K562 (cell line): Measurements from ENCODE around the gene ASB18. TPM values are rescaled to one million over a fixed set of nuclear protein-coding genes. Genes with fewer than 3 reads are reported as not detected.

Source experiments
- ATAC-seq: fragments of 200-7000 bp; cut with Tn5 transposase; 3 replicates; pipeline ENCODE4 v1.9.1; 2020; ENCODE audit warnings: moderate library complexity
- BruUV-seq: library from RNA; stranded (reverse); fragments of 400-500 nt; replicated peaks from 2 replicates; lab custom pipeline; 2021; lab: Mats Ljungman, UMichigan
- CTCF ChIA-PET: fragments of 300-600 bp; formaldehyde crosslinking; extraction: SDS; loops from one replicate; lab custom pipeline; 2021; ENCODE audit warnings: low intra/inter-chr PET ratio; lab: Yijun Ruan, JAX
- POLR2A ChIA-PET: fragments of 300-600, 350-650 bp; sonication (Branson Sonifier 250); formaldehyde crosslinking; extraction: SDS; loops from one replicate; lab custom pipeline; 2021; ENCODE audit warnings: antibody characterized with exemption, inconsistent platforms; lab: Yijun Ruan, JAX
- DNase-seq, 4 experiments: peaks; one replicate each; pipeline versions ENCODE4 v3.0.0 to v3.0.0-alpha.2; 2011 to 2018; ENCODE audit warnings: low spot score in 3 of 4, mixed read lengths in 3 of 4; ENCODE audit errors: extremely low read depth in 1 of 4
- FAIRE-seq: peaks from 2 replicates; lab custom pipeline; 2011; peaks lifted over from hg19 to GRCh38; lab: Jason Lieb, UNC
- H2AFZ ChIP-seq: 2 replicates; pipeline ENCODE4 v1.6.0; 2011; ENCODE audit warnings: low read depth, low read length, control low read depth, inconsistent platforms
- H3K27ac ChIP-seq: fragments of 200-600 bp; 3 replicates; pipeline ENCODE4 v1.8.0; 2011; ENCODE audit warnings: low read depth, mild to moderate bottlenecking, control low read depth, inconsistent platforms, low read length, moderate library complexity, mixed read lengths; ENCODE audit errors: extremely low read depth
- H3K27me3 ChIP-seq, 2 experiments: fragments of 300-600 bp in 1 of 2; 2 replicates in 1 of 2; 3 replicates in 1 of 2; pipeline versions ENCODE4 v1.6.0 to v1.8.0; 2011; ENCODE audit warnings: inconsistent platforms in 2 of 2, low read length in 2 of 2, mild to moderate bottlenecking in 1 of 2, mixed read lengths in 1 of 2, moderate library complexity in 1 of 2; ENCODE audit not compliant: control insufficient read depth in 2 of 2, insufficient read depth in 2 of 2
- H3K36me3 ChIP-seq: fragments of 300-600 bp; 3 replicates; pipeline ENCODE4 v1.8.0; 2011; ENCODE audit warnings: mild to moderate bottlenecking, low read length, inconsistent platforms; ENCODE audit not compliant: control insufficient read depth, insufficient read depth
- H3K4me1 ChIP-seq, 2 experiments: fragments of 200-600 bp in 1 of 2; replicated peaks in 1 of 2; 2 replicates in 1 of 2; 3 replicates in 1 of 2; pipeline versions ENCODE4 v1.5.1 to v1.8.0; 2011; ENCODE audit warnings: inconsistent platforms in 2 of 2, low read length in 2 of 2, mild to moderate bottlenecking in 1 of 2, mixed read lengths in 1 of 2, moderate library complexity in 1 of 2; ENCODE audit not compliant: control insufficient read depth in 2 of 2, insufficient read depth in 2 of 2
- H3K4me2 ChIP-seq: 2 replicates; pipeline ENCODE4 v1.6.1; 2011; ENCODE audit warnings: low read length, control low read depth, inconsistent platforms, mixed read lengths; ENCODE audit not compliant: insufficient read depth
- H3K4me3 ChIP-seq: fragments of 200-600 bp; sonication (generic), shearing (Covaris generic); 2 replicates; pipeline ENCODE4 v1.5.1; 2016; ENCODE audit warnings: control low read depth, inconsistent platforms
- H3K79me2 ChIP-seq: fragments of 200-600 bp; 3 replicates; pipeline ENCODE4 v1.8.0; 2011; ENCODE audit warnings: low read length, inconsistent platforms; ENCODE audit not compliant: control insufficient read depth, insufficient read depth
- H3K9ac ChIP-seq, 2 experiments: 2 replicates each; pipeline versions ENCODE4 v1.6.0 to v1.6.1; 2011; ENCODE audit warnings: low read depth in 2 of 2, low read length in 2 of 2, control low read depth in 1 of 2, inconsistent platforms in 1 of 2, mild to moderate bottlenecking in 1 of 2, mixed read lengths in 1 of 2; ENCODE audit not compliant: insufficient read depth in 1 of 2
- H3K9me1 ChIP-seq: one replicate; pipeline ENCODE4 v1.6.0; 2011; ENCODE audit warnings: inconsistent platforms, mild to moderate bottlenecking, low read length, moderate library complexity; ENCODE audit not compliant: control insufficient read depth, insufficient read depth
- H3K9me3 ChIP-seq: replicated peaks from 2 replicates; pipeline ENCODE4 v1.5.1; 2011; ENCODE audit warnings: low read depth, low read length, inconsistent platforms; ENCODE audit not compliant: control insufficient read depth, insufficient read depth
- H4K20me1 ChIP-seq: replicated peaks from 2 replicates; pipeline ENCODE4 v1.6.1; 2011; ENCODE audit warnings: low read length, inconsistent platforms, mixed read lengths; ENCODE audit not compliant: control insufficient read depth, insufficient read depth
- BCLAF1 ChIP-seq, 2 experiments: fragments of 450-650 bp in 1 of 2; IDR thresholded peaks; 2 replicates each; pipeline ENCODE4 v1.6.1; 2011 to 2017; ENCODE audit warnings: low read depth in 2 of 2, antibody characterized with exemption in 1 of 2, borderline replicate concordance in 1 of 2, low read length in 1 of 2, mild to moderate bottlenecking in 1 of 2, mixed read lengths in 1 of 2; ENCODE audit not compliant: control insufficient read depth in 1 of 2
- BRD9 ChIP-seq: fragments of 450-650 bp; IDR thresholded peaks from 2 replicates; pipeline ENCODE4 v1.6.1; 2018; ENCODE audit warnings: low read depth; ENCODE audit not compliant: partially characterized antibody
- CBX2 ChIP-seq: fragments of 200-600 bp; sonication (generic); IDR thresholded peaks from one replicate; pipeline ENCODE4 v1.6.1; 2012; ENCODE audit warnings: mild to moderate bottlenecking, low read length, inconsistent platforms; ENCODE audit not compliant: insufficient read depth, poor library complexity, severe bottlenecking
- MITF ChIP-seq: IDR thresholded peaks from 2 replicates; pipeline ENCODE4 v1.6.1; 2014; ENCODE audit warnings: antibody characterized with exemption
- MTF1 ChIP-seq: fragments of 250-450 bp; sonication (Bioruptor Pico); IDR thresholded peaks from 2 replicates; pipeline ENCODE4 v1.9.0; 2021; ENCODE audit warnings: moderate library complexity, mild to moderate bottlenecking, inconsistent platforms, borderline replicate concordance
- MXI1 ChIP-seq: IDR thresholded peaks from 2 replicates; pipeline ENCODE4 v1.6.1; 2011; ENCODE audit warnings: low read depth, mild to moderate bottlenecking, improper control_type of control experiment, low read length
- RBM17 ChIP-seq: fragments of 200-400 bp; formaldehyde crosslinking; IDR thresholded peaks from 2 replicates; pipeline ENCODE4 v1.6.1; 2017; ENCODE audit warnings: low read depth, mild to moderate bottlenecking, low read length, borderline replicate concordance
- RHOXF2B ChIP-seq: fragments of 250-450 bp; sonication (Bioruptor Pico); conservative IDR thresholded peaks from 2 replicates; pipeline ENCODE4 v1.5.1; 2021
- XRCC4 ChIP-seq: IDR thresholded peaks from one replicate; pipeline ENCODE4 v1.6.1; 2011; ENCODE audit not compliant: insufficient read depth, insufficient read length; ENCODE audit errors: extremely low read depth
- ZFX ChIP-seq: sonication (generic); formaldehyde crosslinking; IDR thresholded peaks from 2 replicates; pipeline ENCODE4 v1.8.0; 2022; ENCODE audit warnings: mild to moderate bottlenecking, missing genetic modification reagents, moderate library complexity
- ZNF24 ChIP-seq: fragments of 450-650 bp; IDR thresholded peaks from 2 replicates; pipeline ENCODE4 v1.6.1; 2016
- ZNF583 ChIP-seq: fragments of 250-450 bp; sonication (Bioruptor Pico); IDR thresholded peaks from 2 replicates; pipeline ENCODE4 v1.4.0; 2020
- ZNF586 ChIP-seq: fragments of 450-650 bp; formaldehyde crosslinking; conservative IDR thresholded peaks from 2 replicates; pipeline ENCODE4 v1.4.0; 2020; ENCODE audit warnings: mild to moderate bottlenecking, moderate library complexity
- WGBS: fragments of 100-300 bp; shearing (Covaris generic); methylation state at CpG from one replicate; pipeline ENCODE4 v1.1.6; 2016; ENCODE audit warnings: low coverage, mixed read lengths; ENCODE audit not compliant: insufficient coverage; ENCODE audit errors: missing lambda C conversion rate; 5-methylcytosine and 5-hydroxymethylcytosine counted together
- in situ Hi-C: fragments of 300-500 bp; cut with MboI; formaldehyde crosslinking; loops from 4 replicates; pipeline ENCODE4 v1.15.0; 2018; ENCODE audit warnings: inconsistent platforms, mixed read lengths
- intact Hi-C: fragments of 100-400 bp; cut with micrococcal nuclease; formaldehyde crosslinking; loops from 2 replicates; pipeline ENCODE4 v1.14.2; 2022
- polyA plus RNA-seq, 8 experiments: library from polyadenylated mRNA; depleted of rRNA in 4 of 8; stranded (reverse) in 5 of 8; unstranded in 3 of 8; fragments of >200 nt; fragmentation: Nextera tagmentation in 2 of 8; fragmentation: Illumina TruSeq in 1 of 8; extraction: Ambion mirVana in 2 of 8; extraction: Trizol in 1 of 8; gene quantifications; 2 replicates each; pipeline versions ENCODE4 v1.2.1 to v1.2.3, GENCODE V29; 2011 to 2014; ENCODE audit warnings: inconsistent platforms in 1 of 8, missing spikeins in 1 of 8
- total RNA-seq, 7 experiments: library from RNA; depleted of rRNA in 6 of 7; stranded (reverse); fragments of >200 nt in 6 of 7; fragmentation: Illumina TruSeq in 2 of 7; extraction: Trizol in 2 of 7; gene quantifications; 2 replicates each; pipeline versions ENCODE4 v1.2.1 to v1.2.3, GENCODE V29; 2011 to 2021; ENCODE audit warnings: low replicate concordance in 1 of 7

ASB18 gene
- total and polyA plus RNA-seq, 9 of the 15 experiments (the other 6 are each of a cell fraction or from before 2014, with no cell fraction given) = not detected

GRCh38 chr2:236163471-236164200, 100.6 kb downstream of the ASB18 start:
- FAIRE-seq = no peak
- no peak overlapping the region for H2AFZ ChIP-seq
- in situ Hi-C loops = no loop called here

More at GRCh38 chr2:236163471-236164200, 100.6 kb downstream of the ASB18 start:
- no peaks in the 10 kb centered on the region for H3K9me1 ChIP-seq
- POLR2A ChIA-PET = interaction anchor here (1.3 kb wide), 1 partner anchor 12 kb away, joined by 3 read pairs; no protein-coding TSS in a partner anchor
- no peak overlapping the region for H3K4me3 ChIP-seq
- H3K36me3 ChIP-seq = no peaks in the 10 kb centered on the region
- intact Hi-C loops = no loop called here
- no peaks in the 10 kb centered on the region for H4K20me1 ChIP-seq
- peaks cover 3 to 25% of the 10 kb centered on the region in 2 experiments; a peak in 3 of 5 replicates for H3K27me3 ChIP-seq
- DNase-seq = no peak
- WGBS = 68% methylated on average over 10 of the region's 59 CpGs
- H3K4me1 ChIP-seq = peaks cover 0 to 29% of the 10 kb centered on the region in 2 experiments; a peak in 2 of 5 replicates
- H3K4me2 ChIP-seq = no peak overlapping the region
- H3K9me3 ChIP-seq = no peaks in the 10 kb centered on the region
- H3K27ac ChIP-seq = no peak overlapping the region
- no peak for ATAC-seq
- BruUV-seq = no TSS peak
- TF ChIP-seq BRD9 = no peak
- TF ChIP-seq ZNF583 = no peak
- TF ChIP-seq MITF = no peak
- TF ChIP-seq RBM17 = no peak
- TF ChIP-seq ZFX (CRISPR knock-in tag) = no peak
- TF ChIP-seq CBX2 = no peak
- no peak for TF ChIP-seq ZNF24
- TF ChIP-seq MXI1 = no peak
- TF ChIP-seq XRCC4 = no peak
- no peak for TF ChIP-seq BCLAF1 (IDR thresholded peaks at IDR 0.05; ENCODE audit: borderline replicate concordance in 1 of 2, control insufficient read depth in 1 of 2, low read depth in 2 of 2, low read length in 1 of 2)
- TF ChIP-seq RHOXF2B (CRISPR knock-in tag) = no peak
- TF ChIP-seq ZNF586 (CRISPR knock-in tag) = no peak
- TF ChIP-seq MTF1 (CRISPR knock-in tag) = no peak
- H3K79me2 ChIP-seq = no peaks in the 10 kb centered on the region
- H3K9ac ChIP-seq = no peak overlapping the region
- CTCF ChIA-PET = no interaction called here
